Cardiac muscle cell (in vitro differentiated cells and primary cell): ENCODE measurements around the gene IL9. TPM values are rescaled to one million over a fixed set of nuclear protein-coding genes. Genes with fewer than 3 reads are reported as not detected.

Experiments used
- DNase-seq, 2 donors: peaks; one replicate each; pipeline versions ENCODE4 v3.0.0 to v3.0.0-alpha.2; 2010 to 2017; ENCODE audit warnings: low read depth in 1 of 2, low spot score in 1 of 2
- H3K27ac ChIP-seq: fragments of 200-600 bp; sonication (generic); 2 replicates; pipeline ENCODE4 v1.5.1; 2016
- H3K27me3 ChIP-seq: fragments of 200-600 bp; sonication (generic); 2 replicates; pipeline ENCODE4 v1.6.0; 2016; ENCODE audit warnings: control low read depth
- H3K36me3 ChIP-seq: fragments of 200-600 bp; sonication (generic); 2 replicates; pipeline ENCODE4 v1.5.1; 2016; ENCODE audit warnings: control low read depth
- H3K4me1 ChIP-seq: fragments of 200-600 bp; sonication (generic); 2 replicates; pipeline ENCODE4 v1.8.1; 2017; ENCODE audit warnings: low read depth, mild to moderate bottlenecking, mixed run types
- H3K4me3 ChIP-seq: fragments of 200-600 bp; sonication (generic); 2 replicates; pipeline ENCODE4 v1.5.1; 2016; ENCODE audit warnings: mild to moderate bottlenecking
- H3K9me3 ChIP-seq: fragments of 200-600 bp; sonication (generic); 2 replicates; pipeline ENCODE4 v1.5.1; 2017; ENCODE audit warnings: low read depth, mild to moderate bottlenecking, control low read depth
- polyA plus RNA-seq: library from polyadenylated mRNA; unstranded; fragments of >200 nt; fragmentation: Nextera tagmentation; extraction: Ambion mirVana; gene quantifications from 2 replicates; pipeline ENCODE4 v1.2.1, GENCODE V29; 2016
- total RNA-seq: library from RNA; depleted of rRNA; stranded (reverse); fragments of >200 nt; gene quantifications from 2 replicates; pipeline ENCODE4 v1.2.3, GENCODE V29; 2016
- TF ChIP-seq, protein P1 (sequence below): IDR thresholded peaks from 2 replicates; pipeline ENCODE4 v1.5.1; 2012; ENCODE audit warnings: low read depth, mild to moderate bottlenecking, low read length

Gene IL9
- total and polyA plus RNA-seq, 2 experiments from 2014 or later = not detected

DNA sequence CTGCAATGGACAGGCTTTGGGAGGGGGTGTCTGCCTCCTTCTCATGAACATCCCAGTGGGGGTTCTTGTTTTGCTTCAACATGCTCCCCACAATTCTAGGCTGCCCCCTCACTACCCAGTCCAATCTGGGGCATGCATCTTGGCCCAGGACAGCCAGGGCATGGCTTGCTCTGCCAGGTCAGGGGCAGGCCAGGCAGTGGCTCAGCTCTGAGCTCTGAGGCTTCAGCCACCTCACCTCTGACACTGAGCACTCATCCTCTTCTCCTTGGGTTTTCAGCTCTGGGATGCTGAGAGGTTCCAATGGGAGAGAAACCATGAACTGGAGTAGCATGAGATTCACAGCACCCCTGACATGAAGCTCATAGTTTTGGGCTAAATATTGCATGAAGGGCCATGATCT, 49.3 kb downstream of the IL9 start:
- Histone ChIP-seq H3K9me3 (no peaks in the 10 kb centered on the region), H3K4me3 (no peak overlapping the region), H3K27me3 (peaks cover 4% of the 10 kb centered on the region), H3K4me1 (no peaks in the 10 kb centered on the region), H3K27ac (no peak overlapping the region), H3K36me3 (no peaks in the 10 kb centered on the region)
- no peak for DNase-seq
- TF ChIP-seq, protein P1, sequence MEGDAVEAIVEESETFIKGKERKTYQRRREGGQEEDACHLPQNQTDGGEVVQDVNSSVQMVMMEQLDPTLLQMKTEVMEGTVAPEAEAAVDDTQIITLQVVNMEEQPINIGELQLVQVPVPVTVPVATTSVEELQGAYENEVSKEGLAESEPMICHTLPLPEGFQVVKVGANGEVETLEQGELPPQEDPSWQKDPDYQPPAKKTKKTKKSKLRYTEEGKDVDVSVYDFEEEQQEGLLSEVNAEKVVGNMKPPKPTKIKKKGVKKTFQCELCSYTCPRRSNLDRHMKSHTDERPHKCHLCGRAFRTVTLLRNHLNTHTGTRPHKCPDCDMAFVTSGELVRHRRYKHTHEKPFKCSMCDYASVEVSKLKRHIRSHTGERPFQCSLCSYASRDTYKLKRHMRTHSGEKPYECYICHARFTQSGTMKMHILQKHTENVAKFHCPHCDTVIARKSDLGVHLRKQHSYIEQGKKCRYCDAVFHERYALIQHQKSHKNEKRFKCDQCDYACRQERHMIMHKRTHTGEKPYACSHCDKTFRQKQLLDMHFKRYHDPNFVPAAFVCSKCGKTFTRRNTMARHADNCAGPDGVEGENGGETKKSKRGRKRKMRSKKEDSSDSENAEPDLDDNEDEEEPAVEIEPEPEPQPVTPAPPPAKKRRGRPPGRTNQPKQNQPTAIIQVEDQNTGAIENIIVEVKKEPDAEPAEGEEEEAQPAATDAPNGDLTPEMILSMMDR = no peak

DNA sequence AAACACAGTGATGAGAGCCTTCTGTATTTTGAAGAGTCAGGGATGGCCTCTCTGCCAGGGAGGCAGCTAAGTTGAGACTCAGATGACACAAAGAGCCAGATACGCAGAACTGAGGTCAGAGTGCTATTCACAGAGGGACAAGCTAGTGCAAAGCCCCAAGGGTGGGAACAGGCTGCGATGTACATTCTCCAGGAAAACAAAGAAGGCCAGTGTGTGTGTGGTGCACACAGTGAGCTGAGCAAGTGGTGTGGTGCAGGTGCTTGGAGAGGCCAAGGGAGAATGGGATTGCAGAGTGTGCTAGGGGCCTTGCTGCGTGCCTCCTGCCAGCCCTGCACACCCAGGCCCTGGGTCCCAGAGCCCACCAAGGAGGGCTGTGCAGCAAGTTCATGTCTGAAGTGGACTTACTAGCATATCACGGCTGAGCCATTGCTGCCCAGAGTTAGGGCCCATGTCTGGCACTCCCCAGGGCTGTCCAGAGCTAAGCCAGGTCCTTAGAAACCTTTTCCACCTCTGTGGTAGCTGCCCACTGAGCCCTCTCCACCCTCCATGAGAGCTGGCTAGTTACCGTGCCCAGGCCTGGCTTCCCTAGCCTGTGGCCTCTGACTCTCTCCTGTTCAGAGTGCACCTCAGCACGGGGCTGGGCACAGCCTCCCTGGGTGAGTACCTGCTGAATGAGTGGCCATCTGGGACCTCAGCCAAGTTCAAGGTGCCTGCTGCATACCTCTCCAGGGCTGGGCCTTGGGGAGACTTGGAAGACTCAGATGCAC, 51.9 kb downstream of the IL9 start:
- DNase-seq = no peak
- no peaks in the 10 kb centered on the region for H3K4me1 ChIP-seq
- TF ChIP-seq, protein P1 = no peak
- H3K27ac ChIP-seq = no peak overlapping the region
- no peaks in the 10 kb centered on the region for H3K9me3 ChIP-seq
- no peak overlapping the region for H3K4me3 ChIP-seq
- H3K36me3 ChIP-seq = no peaks in the 10 kb centered on the region
- H3K27me3 ChIP-seq = peaks cover 9% of the 10 kb centered on the region

DNA sequence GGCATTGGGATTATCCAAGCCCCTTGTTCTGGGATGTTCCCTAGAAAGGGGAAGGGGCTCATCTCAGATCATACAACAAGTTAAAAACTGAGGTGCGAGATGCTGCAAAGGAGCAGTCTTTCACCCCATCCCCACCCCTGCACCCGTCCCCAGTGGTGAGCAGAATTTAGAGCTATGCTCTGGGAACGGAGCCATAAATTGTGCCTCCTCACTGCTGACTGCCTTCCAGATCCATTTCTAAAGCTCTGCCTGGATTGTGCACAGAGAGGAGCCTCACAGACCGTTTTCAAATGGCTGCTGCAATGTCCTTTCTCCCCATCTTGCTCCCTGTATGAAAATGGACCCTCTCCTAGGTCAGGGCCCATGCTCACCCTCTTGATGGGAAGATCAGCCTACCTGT, 52.9 kb downstream of the IL9 start:
- no peak for DNase-seq
- Histone ChIP-seq H3K4me1 (no peaks in the 10 kb centered on the region), H3K27ac (no peak overlapping the region), H3K27me3 (peaks cover 11% of the 10 kb centered on the region), H3K4me3 (no peak overlapping the region), H3K9me3 (no peaks in the 10 kb centered on the region), H3K36me3 (no peaks in the 10 kb centered on the region)
- TF ChIP-seq, protein P1 = no peak

Other genes with a start within 250 kb of the IL9 start
- gene SLC25A48, start 61.2 kb downstream of the IL9 start, total RNA-seq = 0.09 and 1.8 TPM in 2 replicates
- gene SLC25A48, start 61.2 kb downstream of the IL9 start, polyA plus RNA-seq = 0.13 TPM in 1 of 2 replicates, not detected in the other
- gene LECT2, start 59.1 kb upstream of the IL9 start, total RNA-seq = not detected in 2 replicates
- not detected in 2 replicates for gene LECT2, start 59.1 kb upstream of the IL9 start, polyA plus RNA-seq
- gene TGFBI, start 133.1 kb upstream of the IL9 start, total RNA-seq = 2.9 and 9.0 TPM in 2 replicates
- 1.6 and 10.2 TPM in 2 replicates for gene TGFBI, start 133.1 kb upstream of the IL9 start, polyA plus RNA-seq
- gene SMAD5, start 237.0 kb upstream of the IL9 start, total RNA-seq = 38.2 and 130 TPM in 2 replicates
- 25.7 and 36.8 TPM in 2 replicates for gene SMAD5, start 237.0 kb upstream of the IL9 start, polyA plus RNA-seq